GM12873 (cell line): Measurements from ENCODE around the gene NEBL.

ENCODE experiments used
- TF ChIP-seq, protein P1 (sequence below): IDR thresholded peaks from 2 replicates; pipeline ENCODE4 v1.5.1; 2012; ENCODE audit warnings: low read depth, mild to moderate bottlenecking, moderate library complexity, low read length, control low read depth; ENCODE audit not compliant: insufficient read depth; ENCODE audit errors: missing control alignments

Gene NEBL

DNA sequence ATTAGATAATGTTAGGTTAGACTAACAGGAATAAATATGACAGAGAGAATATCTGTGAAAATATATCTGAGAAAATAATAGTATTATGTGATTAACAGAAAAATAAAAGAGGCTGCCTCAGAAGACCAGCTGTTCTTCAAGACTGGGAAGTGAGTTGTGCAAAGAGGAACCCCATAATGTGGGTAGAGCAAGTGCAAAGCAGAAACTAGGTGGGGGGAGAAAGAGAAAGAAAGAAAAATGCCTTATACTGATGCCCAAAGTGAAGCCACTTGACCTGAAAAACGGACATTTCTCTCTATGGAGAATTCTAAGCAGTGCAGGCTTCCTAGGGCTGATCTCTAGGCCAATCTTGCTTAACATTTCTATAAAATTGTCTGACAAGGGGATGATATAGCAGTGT is 3.8 kb downstream of the NEBL start:
- TF ChIP-seq, protein P1, sequence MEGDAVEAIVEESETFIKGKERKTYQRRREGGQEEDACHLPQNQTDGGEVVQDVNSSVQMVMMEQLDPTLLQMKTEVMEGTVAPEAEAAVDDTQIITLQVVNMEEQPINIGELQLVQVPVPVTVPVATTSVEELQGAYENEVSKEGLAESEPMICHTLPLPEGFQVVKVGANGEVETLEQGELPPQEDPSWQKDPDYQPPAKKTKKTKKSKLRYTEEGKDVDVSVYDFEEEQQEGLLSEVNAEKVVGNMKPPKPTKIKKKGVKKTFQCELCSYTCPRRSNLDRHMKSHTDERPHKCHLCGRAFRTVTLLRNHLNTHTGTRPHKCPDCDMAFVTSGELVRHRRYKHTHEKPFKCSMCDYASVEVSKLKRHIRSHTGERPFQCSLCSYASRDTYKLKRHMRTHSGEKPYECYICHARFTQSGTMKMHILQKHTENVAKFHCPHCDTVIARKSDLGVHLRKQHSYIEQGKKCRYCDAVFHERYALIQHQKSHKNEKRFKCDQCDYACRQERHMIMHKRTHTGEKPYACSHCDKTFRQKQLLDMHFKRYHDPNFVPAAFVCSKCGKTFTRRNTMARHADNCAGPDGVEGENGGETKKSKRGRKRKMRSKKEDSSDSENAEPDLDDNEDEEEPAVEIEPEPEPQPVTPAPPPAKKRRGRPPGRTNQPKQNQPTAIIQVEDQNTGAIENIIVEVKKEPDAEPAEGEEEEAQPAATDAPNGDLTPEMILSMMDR, result no peak

DNA sequence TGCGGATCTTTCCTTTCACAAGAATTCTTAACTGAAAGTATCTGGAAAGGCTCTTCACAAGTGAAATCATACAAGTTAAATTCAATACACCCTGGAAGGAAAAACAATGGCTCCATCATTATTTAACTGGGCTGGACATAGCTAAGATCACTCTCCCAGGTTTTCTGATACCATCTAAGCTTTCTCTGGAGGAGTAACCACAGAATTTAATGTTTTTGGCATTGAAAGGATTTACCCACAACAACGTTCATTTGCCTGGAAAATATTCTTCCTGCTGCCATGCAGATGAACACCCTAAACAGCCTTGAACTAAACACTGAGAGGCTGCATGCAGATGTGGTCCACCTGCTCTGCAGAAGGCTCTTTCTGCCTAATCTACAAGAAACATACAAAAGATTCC is 4.3 kb downstream of the NEBL start:
- TF ChIP-seq, protein P1, result no peak

DNA sequence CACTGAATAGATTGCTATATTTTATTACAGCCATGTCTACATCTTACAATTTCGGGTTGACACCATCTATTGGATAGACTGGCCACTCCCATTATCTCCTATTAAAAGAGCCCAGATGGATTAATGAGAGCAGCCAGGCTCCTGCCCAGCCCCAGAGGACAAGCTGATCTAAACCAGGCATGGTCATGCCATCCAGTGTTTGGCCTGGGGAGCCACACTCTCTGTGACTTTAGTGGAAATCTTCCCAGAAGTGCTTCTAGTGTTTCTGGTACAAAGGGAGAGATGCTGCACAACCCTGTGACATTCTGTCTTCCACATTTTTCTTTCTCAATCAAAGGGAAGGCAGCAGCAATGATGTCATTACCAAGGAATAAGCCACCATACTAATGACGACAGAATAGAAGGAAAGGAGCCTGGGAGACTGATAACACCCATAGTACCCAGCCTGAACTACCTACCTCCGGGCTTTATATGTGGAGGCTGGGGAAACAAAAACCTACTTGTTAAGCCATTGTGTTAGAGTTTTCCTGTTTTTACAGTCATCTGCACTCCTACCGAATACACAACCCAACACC is 5.0 kb downstream of the NEBL start:
- TF ChIP-seq, protein P1, result no peak

- TF ChIP-seq, protein P1, result no peak
Measured at GRCh38 chr10:20891338-20891714, 5.8 kb downstream of the NEBL start.

- TF ChIP-seq, protein P1, result no peak
Measured at GRCh38 chr10:20890491-20891337, 6.4 kb downstream of the NEBL start.

DNA sequence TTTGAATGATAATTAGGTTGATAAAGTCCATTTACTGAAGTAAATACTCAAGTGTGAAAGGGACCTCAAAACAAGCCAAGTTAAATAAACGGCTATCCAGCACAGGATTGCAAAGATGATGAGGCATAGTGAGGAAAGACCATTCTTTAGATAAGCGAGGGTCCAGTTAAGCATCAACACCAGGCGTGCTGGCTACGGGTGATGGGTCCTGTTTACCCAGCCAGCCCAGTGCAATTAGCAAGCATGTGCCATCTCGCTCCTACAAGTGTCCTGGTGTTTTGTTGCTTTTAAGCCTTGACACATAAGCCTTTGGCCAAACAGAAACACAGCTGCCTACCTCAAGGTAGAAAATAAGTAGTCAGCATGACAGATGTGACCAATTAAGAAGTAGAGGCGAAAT is 7.1 kb downstream of the NEBL start:
- TF ChIP-seq, protein P1, result no peak

DNA sequence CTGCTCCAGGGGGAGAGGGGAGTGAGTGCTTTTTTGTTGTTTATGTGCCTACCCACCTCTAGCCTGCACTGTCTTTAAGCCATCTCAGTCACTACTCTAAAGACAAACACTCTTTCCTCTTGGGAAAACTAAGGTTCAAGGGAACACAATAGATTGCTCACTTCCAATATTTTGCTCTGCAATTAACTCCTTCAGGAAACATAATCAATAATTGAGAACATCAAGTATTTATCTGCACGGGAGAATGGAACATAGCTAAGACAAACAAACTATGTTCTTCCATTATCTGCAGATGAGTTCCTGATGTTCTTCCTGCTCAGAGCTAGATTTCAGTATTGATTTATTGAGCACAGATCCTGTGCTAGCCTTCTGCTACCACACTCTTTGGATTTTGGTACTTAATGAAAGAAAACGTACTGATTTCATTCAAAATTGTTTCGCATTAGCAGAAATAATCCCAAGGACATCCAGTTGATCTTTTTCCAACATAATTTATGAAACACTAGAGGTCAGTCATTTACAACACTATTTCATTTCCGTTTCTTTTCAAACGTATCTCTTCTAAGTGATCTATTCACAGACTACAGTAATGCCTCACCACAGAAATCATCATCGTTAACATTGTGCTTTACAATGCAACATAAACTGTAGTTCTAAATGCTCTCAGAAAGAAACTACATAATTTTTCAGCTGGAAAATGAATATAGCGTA is 8.3 kb downstream of the NEBL start:
- TF ChIP-seq, protein P1, result no peak
